HepG2 (cell line): ENCODE results near the gene FBXL7.

Experiments
- CTCF ChIP-seq: sonication (generic); formaldehyde crosslinking; IDR thresholded peaks from 2 replicates; pipeline ENCODE4 v1.5.0; 2020; ENCODE audit warnings: mild to moderate bottlenecking, missing genetic modification reagents, moderate library complexity
- FOXK2 ChIP-seq: fragments of 450-650 bp; IDR thresholded peaks from 2 replicates; pipeline ENCODE4 v1.6.1; 2016
- GFI1 ChIP-seq: sonication (generic); formaldehyde crosslinking; IDR thresholded peaks from 2 replicates; pipeline ENCODE4 v1.5.0; 2020; ENCODE audit warnings: missing genetic modification reagents, mild to moderate bottlenecking, borderline replicate concordance
- JUN ChIP-seq: sonication (generic); formaldehyde crosslinking; IDR thresholded peaks from 2 replicates; pipeline ENCODE4 v1.4.0; 2020; ENCODE audit warnings: mild to moderate bottlenecking, missing genetic modification reagents
- MEIS2 ChIP-seq: sonication (generic); formaldehyde crosslinking; IDR thresholded peaks from 2 replicates; pipeline ENCODE4 v1.9.0; 2021; ENCODE audit warnings: mild to moderate bottlenecking, missing genetic modification reagents
- SKIL ChIP-seq: sonication (generic); formaldehyde crosslinking; IDR thresholded peaks from 2 replicates; pipeline ENCODE4 v1.8.0; 2022; ENCODE audit warnings: missing genetic modification reagents, mild to moderate bottlenecking, moderate library complexity, borderline replicate concordance
- STAG1 ChIP-seq: sonication (generic); formaldehyde crosslinking; IDR thresholded peaks from 2 replicates; pipeline ENCODE4 v1.4.0; 2020; ENCODE audit warnings: missing genetic modification reagents
- USF2 ChIP-seq, 2 experiments: sonication (generic) in 1 of 2; formaldehyde crosslinking in 1 of 2; IDR thresholded peaks; 2 replicates each; pipeline versions ENCODE4 v1.5.1 to v1.6.1; 2011 to 2020; ENCODE audit warnings: borderline replicate concordance in 1 of 2, low read depth in 1 of 2, low read length in 1 of 2, mild to moderate bottlenecking in 1 of 2, missing genetic modification reagents in 1 of 2, moderate library complexity in 1 of 2
- ZFP91 ChIP-seq: sonication (generic); formaldehyde crosslinking; IDR thresholded peaks from 2 replicates; pipeline ENCODE4 v1.9.0; 2022; ENCODE audit warnings: missing genetic modification reagents, mild to moderate bottlenecking, borderline replicate concordance
- ZNF124 ChIP-seq: sonication (generic); formaldehyde crosslinking; IDR thresholded peaks from 2 replicates; pipeline ENCODE4 v1.4.0; 2020; ENCODE audit warnings: missing genetic modification reagents
- ZNF160 ChIP-seq: sonication (generic); formaldehyde crosslinking; IDR thresholded peaks from 2 replicates; pipeline ENCODE4 v1.8.0; 2022; ENCODE audit warnings: mild to moderate bottlenecking, inconsistent platforms, missing genetic modification reagents
- ZNF430 ChIP-seq: sonication (generic); formaldehyde crosslinking; IDR thresholded peaks from 2 replicates; pipeline ENCODE4 v1.9.0; 2021; ENCODE audit warnings: mild to moderate bottlenecking, missing genetic modification reagents
- ZZZ3 ChIP-seq: sonication (generic); formaldehyde crosslinking; IDR thresholded peaks from 2 replicates; pipeline ENCODE4 v1.4.0; 2020; ENCODE audit warnings: missing genetic modification reagents, mild to moderate bottlenecking, borderline replicate concordance

- no peak for TF ChIP-seq ZNF160 (CRISPR knock-in tag)
- no peak for TF ChIP-seq CTCF
- no peak for TF ChIP-seq FOXK2
- TF ChIP-seq GFI1 (CRISPR knock-in tag), result no peak
- TF ChIP-seq ZNF430 (CRISPR knock-in tag), result no peak
- no peak for TF ChIP-seq SKIL
- no peak for TF ChIP-seq USF2 (IDR thresholded peaks at IDR 0.05; ENCODE audit: low read depth, low read length)
- TF ChIP-seq USF2 (CRISPR knock-in tag; IDR thresholded peaks at IDR 0.05; ENCODE audit: borderline replicate concordance), result no peak
- TF ChIP-seq ZFP91 (CRISPR knock-in tag), result no peak
- no peak for TF ChIP-seq MEIS2 (CRISPR knock-in tag)
- TF ChIP-seq JUN (CRISPR knock-in tag), result no peak
- no peak for TF ChIP-seq STAG1
- TF ChIP-seq ZNF124 (CRISPR knock-in tag), result no peak
- no peak for TF ChIP-seq ZZZ3 (CRISPR knock-in tag)
Observed at GRCh38 chr5:15612915-15613635, 113.1 kb downstream of the FBXL7 start.
